ENCODE measurements around the gene BAZ1B. TPM values are rescaled to one million over a fixed set of nuclear protein-coding genes. Genes with fewer than 3 reads are reported as not detected.

Gene BAZ1B
- total RNA-seq, 1 donor from 2014 or later: 55.7 TPM

GRCh38 chr7:73520673-73521635 lies 1.1 kb downstream of the BAZ1B start:
- DNase-seq (no peak), ATAC-seq (no peak)
- peak overlapping the region; percentile 96 for H3K27ac ChIP-seq
- peaks cover 43% of the 10 kb centered on the region for H3K4me1 ChIP-seq
- H3K4me3 ChIP-seq: peak overlapping the region; percentile 84
- no peaks in the 10 kb centered on the region for H3K9me3 ChIP-seq
- no peak for TF ChIP-seq CTCF (IDR thresholded peaks at IDR 0.05)
- intact Hi-C loops (cut with DNase I): no loop called here
- peaks cover 27% of the 10 kb centered on the region for H3K36me3 ChIP-seq
- H3K27me3 ChIP-seq: no peaks in the 10 kb centered on the region

- Histone ChIP-seq H3K36me3 (peaks cover 36% of the 10 kb centered on the region), H3K4me1 (peaks cover 43% of the 10 kb centered on the region), H3K27me3 (no peaks in the 10 kb centered on the region), H3K27ac (peak overlapping the region; percentile 96), H3K9me3 (no peaks in the 10 kb centered on the region), H3K4me3 (peak overlapping the region; percentile 84)
- DNase-seq: no peak
- intact Hi-C loops (cut with DNase I): no loop called here
- no peak for TF ChIP-seq CTCF (IDR thresholded peaks at IDR 0.05)
- ATAC-seq: no peak
These were observed 2.0 kb downstream of the BAZ1B start for GRCh38 chr7:73519867-73520672.

- peaks cover 43% of the 10 kb centered on the region for H3K4me1 ChIP-seq
- H3K27me3 ChIP-seq: no peaks in the 10 kb centered on the region
- H3K9me3 ChIP-seq: no peaks in the 10 kb centered on the region
- ATAC-seq (no peak), DNase-seq (peak; percentile 18)
- peak overlapping the region; percentile 12 for H3K4me3 ChIP-seq
- intact Hi-C loops (cut with DNase I): no loop called here
- H3K36me3 ChIP-seq: peaks cover 52% of the 10 kb centered on the region
- peak overlapping the region; percentile 8 for H3K27ac ChIP-seq
- TF ChIP-seq CTCF (IDR thresholded peaks at IDR 0.05): no peak
These were observed 3.6 kb downstream of the BAZ1B start for GRCh38 chr7:73518470-73518869.

- TF ChIP-seq CTCF (IDR thresholded peaks at IDR 0.05): no peak
- ATAC-seq (no peak), DNase-seq (no peak)
- no peaks in the 10 kb centered on the region for H3K9me3 ChIP-seq
- intact Hi-C loops (cut with DNase I): no loop called here
- H3K4me1 ChIP-seq: peaks cover 44% of the 10 kb centered on the region
- H3K27ac ChIP-seq: no peak overlapping the region
- H3K36me3 ChIP-seq: peaks cover 60% of the 10 kb centered on the region
- no peak overlapping the region for H3K4me3 ChIP-seq
- H3K27me3 ChIP-seq: no peaks in the 10 kb centered on the region
These were observed 4.7 kb downstream of the BAZ1B start for GRCh38 chr7:73517241-73517995.

- intact Hi-C loops (cut with DNase I): no loop called here
- H3K27ac ChIP-seq: no peak overlapping the region
- DNase-seq: no peak
- no peaks in the 10 kb centered on the region for H3K27me3 ChIP-seq
- H3K4me1 ChIP-seq: peaks cover 38% of the 10 kb centered on the region
- no peak overlapping the region for H3K4me3 ChIP-seq
- no peaks in the 10 kb centered on the region for H3K9me3 ChIP-seq
- no peak for ATAC-seq
- no peak for TF ChIP-seq CTCF (IDR thresholded peaks at IDR 0.05)
- peaks cover 82% of the 10 kb centered on the region for H3K36me3 ChIP-seq
These were observed 6.9 kb downstream of the BAZ1B start for GRCh38 chr7:73515178-73515577.
